SK-N-SH treated with all-trans-retinoic acid at 6 μM for 48 hours (cell line): ENCODE data around the gene VPS13A.

ENCODE experiments used
- ATAC-seq: fragments of 200-7000 bp; cut with Tn5 transposase; 3 replicates; pipeline ENCODE4 v1.9.1; 2020; ENCODE audit warnings: mild to moderate bottlenecking, moderate library complexity
- ARNTL ChIP-seq: fragments of 450-650 bp; formaldehyde crosslinking; IDR thresholded peaks from 2 replicates; pipeline ENCODE4 v1.5.0; 2020; ENCODE audit warnings: low read depth, mild to moderate bottlenecking, moderate library complexity, borderline replicate concordance
- BACH2 ChIP-seq: fragments of 250-450 bp; sonication (Bioruptor Pico); IDR thresholded peaks from 2 replicates; pipeline ENCODE4 v1.9.0; 2021; ENCODE audit warnings: mild to moderate bottlenecking, borderline replicate concordance
- GLIS3 ChIP-seq: fragments of 250-450 bp; sonication (Bioruptor Pico); IDR thresholded peaks from 2 replicates; pipeline ENCODE4 v1.5.0; 2020; ENCODE audit warnings: mild to moderate bottlenecking, moderate library complexity
- ISL1 ChIP-seq: fragments of 250-450 bp; sonication (Bioruptor Pico); IDR thresholded peaks from 2 replicates; pipeline ENCODE4 v2.1.2; 2022; ENCODE audit warnings: mild to moderate bottlenecking, moderate library complexity
- OSR1 ChIP-seq: fragments of 250-450 bp; sonication (Bioruptor Pico); IDR thresholded peaks from 2 replicates; pipeline ENCODE4 v1.8.0; 2022; ENCODE audit warnings: moderate library complexity, mild to moderate bottlenecking, inconsistent platforms
- PPARA ChIP-seq: fragments of 250-450 bp; sonication (Bioruptor Pico); IDR thresholded peaks from 2 replicates; pipeline ENCODE4 v1.5.0; 2020; ENCODE audit warnings: mild to moderate bottlenecking, borderline replicate concordance
- RARB ChIP-seq: fragments of 250-450 bp; sonication (Bioruptor Pico); IDR thresholded peaks from 2 replicates; pipeline ENCODE4 v1.8.0; 2021; ENCODE audit warnings: mild to moderate bottlenecking, moderate library complexity
- SNAI2 ChIP-seq: fragments of 250-450 bp; sonication (Bioruptor Pico); IDR thresholded peaks from 2 replicates; pipeline ENCODE4 v1.5.0; 2020; ENCODE audit warnings: mild to moderate bottlenecking, moderate library complexity
- TCF4 ChIP-seq: fragments of 250-450 bp; sonication (Bioruptor Pico); IDR thresholded peaks from 2 replicates; pipeline ENCODE4 v1.8.0; 2021; ENCODE audit warnings: mild to moderate bottlenecking, moderate library complexity, borderline replicate concordance
- TOX ChIP-seq: fragments of 250-450 bp; sonication (Bioruptor Pico); IDR thresholded peaks from 2 replicates; pipeline ENCODE4 v1.8.0; 2021; ENCODE audit warnings: mild to moderate bottlenecking, moderate library complexity, borderline replicate concordance
- ZFP3 ChIP-seq: fragments of 250-450 bp; sonication (Bioruptor Pico); IDR thresholded peaks from 2 replicates; pipeline ENCODE4 v1.5.0; 2020; ENCODE audit warnings: mild to moderate bottlenecking, moderate library complexity
- ZFP30 ChIP-seq: fragments of 450-650 bp; formaldehyde crosslinking; IDR thresholded peaks from 2 replicates; pipeline ENCODE4 v1.5.0; 2022; ENCODE audit warnings: mild to moderate bottlenecking, moderate library complexity
- ZNF565 ChIP-seq: fragments of 450-650 bp; formaldehyde crosslinking; conservative IDR thresholded peaks from 2 replicates; pipeline ENCODE4 v1.5.0; 2020; ENCODE audit warnings: low read depth, mild to moderate bottlenecking, moderate library complexity
- ZNF70 ChIP-seq: fragments of 450-650 bp; formaldehyde crosslinking; IDR thresholded peaks from 2 replicates; pipeline ENCODE4 v1.5.0; 2020; ENCODE audit warnings: mild to moderate bottlenecking, moderate library complexity
- ZNF8 ChIP-seq: fragments of 450-650 bp; formaldehyde crosslinking; IDR thresholded peaks from 2 replicates; pipeline ENCODE4 v1.5.0; 2020; ENCODE audit warnings: mild to moderate bottlenecking, moderate library complexity
- TF ChIP-seq, protein P1 (sequence below): fragments of 250-450 bp; sonication (Bioruptor Pico); IDR thresholded peaks from 2 replicates; pipeline ENCODE4 v1.8.0; 2020; ENCODE audit warnings: mild to moderate bottlenecking, moderate library complexity, borderline replicate concordance
- TF ChIP-seq, protein P2 (sequence below): fragments of 250-450 bp; sonication (Bioruptor Pico); IDR thresholded peaks from 2 replicates; pipeline ENCODE4 v1.5.1; 2020; ENCODE audit warnings: low read depth, mild to moderate bottlenecking, moderate library complexity
- TF ChIP-seq, protein P3 (sequence below): fragments of 250-450 bp; sonication (Bioruptor Pico); IDR thresholded peaks from 2 replicates; pipeline ENCODE4 v1.5.0; 2020; ENCODE audit warnings: mild to moderate bottlenecking, moderate library complexity
- TF ChIP-seq, protein P4 (sequence below): fragments of 250-450 bp; sonication (Bioruptor Pico); IDR thresholded peaks from 2 replicates; pipeline ENCODE4 v1.5.1; 2021; ENCODE audit warnings: mild to moderate bottlenecking, moderate library complexity
- TF ChIP-seq, protein P5 (sequence below): fragments of 250-450 bp; sonication (Bioruptor Pico); IDR thresholded peaks from 2 replicates; pipeline ENCODE4 v1.8.0; 2021; ENCODE audit warnings: low read depth, mild to moderate bottlenecking, moderate library complexity, borderline replicate concordance

The VPS13A gene

DNA sequence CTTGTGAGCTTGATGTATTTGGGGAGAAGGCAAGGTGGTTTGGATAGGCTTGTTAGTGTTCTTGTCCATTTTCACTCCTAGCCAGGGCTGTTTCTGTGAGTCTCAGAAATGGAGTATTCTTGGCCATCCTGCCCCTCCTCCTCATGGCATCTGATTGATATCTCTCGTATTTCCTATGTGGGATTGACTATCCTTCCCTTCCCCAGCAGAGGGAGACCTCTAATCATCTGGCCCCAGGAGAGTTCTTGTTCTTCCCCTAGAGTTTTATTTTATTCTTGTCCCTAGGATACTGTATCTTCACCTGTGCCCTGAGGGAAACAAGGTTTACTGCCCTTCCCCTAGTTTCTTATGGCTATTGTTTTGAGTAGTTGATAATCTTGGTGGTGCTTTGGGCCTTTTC is 114.4 kb downstream of the VPS13A start:
- peak; percentile 85 for ATAC-seq
- TF ChIP-seq, protein P1, sequence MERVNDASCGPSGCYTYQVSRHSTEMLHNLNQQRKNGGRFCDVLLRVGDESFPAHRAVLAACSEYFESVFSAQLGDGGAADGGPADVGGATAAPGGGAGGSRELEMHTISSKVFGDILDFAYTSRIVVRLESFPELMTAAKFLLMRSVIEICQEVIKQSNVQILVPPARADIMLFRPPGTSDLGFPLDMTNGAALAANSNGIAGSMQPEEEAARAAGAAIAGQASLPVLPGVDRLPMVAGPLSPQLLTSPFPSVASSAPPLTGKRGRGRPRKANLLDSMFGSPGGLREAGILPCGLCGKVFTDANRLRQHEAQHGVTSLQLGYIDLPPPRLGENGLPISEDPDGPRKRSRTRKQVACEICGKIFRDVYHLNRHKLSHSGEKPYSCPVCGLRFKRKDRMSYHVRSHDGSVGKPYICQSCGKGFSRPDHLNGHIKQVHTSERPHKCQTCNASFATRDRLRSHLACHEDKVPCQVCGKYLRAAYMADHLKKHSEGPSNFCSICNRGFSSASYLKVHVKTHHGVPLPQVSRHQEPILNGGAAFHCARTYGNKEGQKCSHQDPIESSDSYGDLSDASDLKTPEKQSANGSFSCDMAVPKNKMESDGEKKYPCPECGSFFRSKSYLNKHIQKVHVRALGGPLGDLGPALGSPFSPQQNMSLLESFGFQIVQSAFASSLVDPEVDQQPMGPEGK (CRISPR knock-in tag) = no peak
- TF ChIP-seq, protein P2, sequence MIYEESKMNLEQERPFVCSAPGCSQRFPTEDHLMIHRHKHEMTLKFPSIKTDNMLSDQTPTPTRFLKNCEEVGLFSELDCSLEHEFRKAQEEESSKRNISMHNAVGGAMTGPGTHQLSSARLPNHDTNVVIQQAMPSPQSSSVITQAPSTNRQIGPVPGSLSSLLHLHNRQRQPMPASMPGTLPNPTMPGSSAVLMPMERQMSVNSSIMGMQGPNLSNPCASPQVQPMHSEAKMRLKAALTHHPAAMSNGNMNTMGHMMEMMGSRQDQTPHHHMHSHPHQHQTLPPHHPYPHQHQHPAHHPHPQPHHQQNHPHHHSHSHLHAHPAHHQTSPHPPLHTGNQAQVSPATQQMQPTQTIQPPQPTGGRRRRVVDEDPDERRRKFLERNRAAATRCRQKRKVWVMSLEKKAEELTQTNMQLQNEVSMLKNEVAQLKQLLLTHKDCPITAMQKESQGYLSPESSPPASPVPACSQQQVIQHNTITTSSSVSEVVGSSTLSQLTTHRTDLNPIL (CRISPR knock-in tag) = no peak
- no peak for TF ChIP-seq TOX (CRISPR knock-in tag)

DNA sequence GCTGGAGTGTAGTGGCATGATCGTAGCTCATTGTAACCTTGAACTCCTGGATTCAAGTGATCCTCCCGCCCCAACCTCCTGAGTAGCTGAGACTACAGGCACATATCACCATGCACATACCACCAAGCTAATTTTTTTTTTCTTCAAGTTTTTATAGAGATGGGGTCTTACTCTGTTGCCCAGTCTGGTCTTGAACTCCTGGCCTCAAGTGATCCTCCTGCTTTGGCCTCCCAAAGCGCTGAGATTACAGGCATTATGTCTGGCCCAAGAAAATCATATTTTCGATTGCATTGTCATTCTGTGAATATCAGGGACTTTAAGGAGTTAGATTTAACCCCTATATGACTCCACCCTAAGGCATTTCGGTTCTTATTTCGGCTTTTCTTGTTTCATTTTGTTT is 116.6 kb downstream of the VPS13A start:
- no peak for ATAC-seq
- TF ChIP-seq SNAI2 (CRISPR knock-in tag) (no peak), ZFP30 (CRISPR knock-in tag) (no peak), BACH2 (CRISPR knock-in tag) (no peak), RARB (CRISPR knock-in tag) (no peak), GLIS3 (no peak), ZNF70 (CRISPR knock-in tag) (no peak), PPARA (CRISPR knock-in tag) (no peak), ISL1 (CRISPR knock-in tag) (no peak), ZNF565 (CRISPR knock-in tag) (no peak), ARNTL (CRISPR knock-in tag) (no peak), TCF4 (CRISPR knock-in tag) (no peak), OSR1 (CRISPR knock-in tag) (no peak), ZFP3 (CRISPR knock-in tag) (no peak), ZNF8 (CRISPR knock-in tag) (no peak)
- TF ChIP-seq, protein P1 (CRISPR knock-in tag) = no peak
- TF ChIP-seq, protein P2 (CRISPR knock-in tag) = no peak
- TF ChIP-seq, protein P3, sequence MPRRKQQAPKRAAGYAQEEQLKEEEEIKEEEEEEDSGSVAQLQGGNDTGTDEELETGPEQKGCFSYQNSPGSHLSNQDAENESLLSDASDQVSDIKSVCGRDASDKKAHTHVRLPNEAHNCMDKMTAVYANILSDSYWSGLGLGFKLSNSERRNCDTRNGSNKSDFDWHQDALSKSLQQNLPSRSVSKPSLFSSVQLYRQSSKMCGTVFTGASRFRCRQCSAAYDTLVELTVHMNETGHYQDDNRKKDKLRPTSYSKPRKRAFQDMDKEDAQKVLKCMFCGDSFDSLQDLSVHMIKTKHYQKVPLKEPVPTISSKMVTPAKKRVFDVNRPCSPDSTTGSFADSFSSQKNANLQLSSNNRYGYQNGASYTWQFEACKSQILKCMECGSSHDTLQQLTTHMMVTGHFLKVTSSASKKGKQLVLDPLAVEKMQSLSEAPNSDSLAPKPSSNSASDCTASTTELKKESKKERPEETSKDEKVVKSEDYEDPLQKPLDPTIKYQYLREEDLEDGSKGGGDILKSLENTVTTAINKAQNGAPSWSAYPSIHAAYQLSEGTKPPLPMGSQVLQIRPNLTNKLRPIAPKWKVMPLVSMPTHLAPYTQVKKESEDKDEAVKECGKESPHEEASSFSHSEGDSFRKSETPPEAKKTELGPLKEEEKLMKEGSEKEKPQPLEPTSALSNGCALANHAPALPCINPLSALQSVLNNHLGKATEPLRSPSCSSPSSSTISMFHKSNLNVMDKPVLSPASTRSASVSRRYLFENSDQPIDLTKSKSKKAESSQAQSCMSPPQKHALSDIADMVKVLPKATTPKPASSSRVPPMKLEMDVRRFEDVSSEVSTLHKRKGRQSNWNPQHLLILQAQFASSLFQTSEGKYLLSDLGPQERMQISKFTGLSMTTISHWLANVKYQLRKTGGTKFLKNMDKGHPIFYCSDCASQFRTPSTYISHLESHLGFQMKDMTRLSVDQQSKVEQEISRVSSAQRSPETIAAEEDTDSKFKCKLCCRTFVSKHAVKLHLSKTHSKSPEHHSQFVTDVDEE (CRISPR knock-in tag) = no peak
- TF ChIP-seq, protein P4, sequence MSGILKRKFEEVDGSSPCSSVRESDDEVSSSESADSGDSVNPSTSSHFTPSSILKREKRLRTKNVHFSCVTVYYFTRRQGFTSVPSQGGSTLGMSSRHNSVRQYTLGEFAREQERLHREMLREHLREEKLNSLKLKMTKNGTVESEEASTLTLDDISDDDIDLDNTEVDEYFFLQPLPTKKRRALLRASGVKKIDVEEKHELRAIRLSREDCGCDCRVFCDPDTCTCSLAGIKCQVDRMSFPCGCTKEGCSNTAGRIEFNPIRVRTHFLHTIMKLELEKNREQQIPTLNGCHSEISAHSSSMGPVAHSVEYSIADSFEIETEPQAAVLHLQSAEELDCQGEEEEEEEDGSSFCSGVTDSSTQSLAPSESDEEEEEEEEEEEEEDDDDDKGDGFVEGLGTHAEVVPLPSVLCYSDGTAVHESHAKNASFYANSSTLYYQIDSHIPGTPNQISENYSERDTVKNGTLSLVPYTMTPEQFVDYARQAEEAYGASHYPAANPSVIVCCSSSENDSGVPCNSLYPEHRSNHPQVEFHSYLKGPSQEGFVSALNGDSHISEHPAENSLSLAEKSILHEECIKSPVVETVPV (CRISPR knock-in tag) = no peak
- TF ChIP-seq, protein P5, sequence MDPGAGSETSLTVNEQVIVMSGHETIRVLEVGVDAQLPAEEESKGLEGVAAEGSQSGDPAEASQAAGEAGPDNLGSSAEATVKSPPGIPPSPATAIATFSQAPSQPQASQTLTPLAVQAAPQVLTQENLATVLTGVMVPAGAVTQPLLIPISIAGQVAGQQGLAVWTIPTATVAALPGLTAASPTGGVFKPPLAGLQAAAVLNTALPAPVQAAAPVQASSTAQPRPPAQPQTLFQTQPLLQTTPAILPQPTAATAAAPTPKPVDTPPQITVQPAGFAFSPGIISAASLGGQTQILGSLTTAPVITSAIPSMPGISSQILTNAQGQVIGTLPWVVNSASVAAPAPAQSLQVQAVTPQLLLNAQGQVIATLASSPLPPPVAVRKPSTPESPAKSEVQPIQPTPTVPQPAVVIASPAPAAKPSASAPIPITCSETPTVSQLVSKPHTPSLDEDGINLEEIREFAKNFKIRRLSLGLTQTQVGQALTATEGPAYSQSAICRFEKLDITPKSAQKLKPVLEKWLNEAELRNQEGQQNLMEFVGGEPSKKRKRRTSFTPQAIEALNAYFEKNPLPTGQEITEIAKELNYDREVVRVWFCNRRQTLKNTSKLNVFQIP = no peak
- TF ChIP-seq, all 23 proteins: peak for 0
